GM19043 (cell line): ENCODE measurements around the gene SLC35F4.
A peak's percentile ranks its signal among the peaks of the same experiment; 100 is the strongest.

ENCODE experiments used
- ATAC-seq: cut with Tn5 transposase; IDR thresholded peaks from one replicate; pipeline ENCODE4 v1.9.1; 2021; ENCODE audit warnings: low read depth; ENCODE audit not compliant: unreplicated experiment

The SLC35F4 gene

GRCh38 chr14:57559576-57559975, 306.3 kb downstream of the SLC35F4 start:
- ATAC-seq: no peak

- no peak for ATAC-seq
Measured at GRCh38 chr14:57549765-57550420, 316.0 kb downstream of the SLC35F4 start.

- ATAC-seq: no peak
Measured at GRCh38 chr14:57549016-57549564, 316.8 kb downstream of the SLC35F4 start.

GRCh38 chr14:57547131-57547530, 318.8 kb downstream of the SLC35F4 start:
- ATAC-seq: no peak

- peak; percentile 47 for ATAC-seq
Measured at GRCh38 chr14:57533214-57533613, 332.7 kb downstream of the SLC35F4 start.

GRCh38 chr14:57530571-57530970, 335.3 kb downstream of the SLC35F4 start:
- no peak for ATAC-seq

GRCh38 chr14:57526942-57527341, 338.9 kb downstream of the SLC35F4 start:
- ATAC-seq: no peak

- no peak for ATAC-seq
Measured at GRCh38 chr14:57519043-57519442, 346.8 kb downstream of the SLC35F4 start.
